Hepatic stellate cell (primary cell): ENCODE measurements around the gene SYTL2.

Experiments used
- DNase-seq: peaks from one replicate; pipeline ENCODE4 v3.0.0; 2011; ENCODE audit warnings: low spot score

Gene SYTL2

GRCh38 chr11:85758480-85759039, 52.4 kb downstream of the SYTL2 start:
- DNase-seq, result no peak

- no peak for DNase-seq
Measured at GRCh38 chr11:85758026-85758425, 52.9 kb downstream of the SYTL2 start.

GRCh38 chr11:85756401-85757200, 54.3 kb downstream of the SYTL2 start:
- no peak for DNase-seq

GRCh38 chr11:85755701-85756100, 55.2 kb downstream of the SYTL2 start:
- DNase-seq, result no peak

- DNase-seq, result no peak
Measured at GRCh38 chr11:85755285-85755684, 55.7 kb downstream of the SYTL2 start.

GRCh38 chr11:85752890-85753581, 57.9 kb downstream of the SYTL2 start:
- no peak for DNase-seq

GRCh38 chr11:85752201-85752889, 58.6 kb downstream of the SYTL2 start:
- no peak for DNase-seq

GRCh38 chr11:85751724-85752123, 59.2 kb downstream of the SYTL2 start:
- no peak for DNase-seq

- DNase-seq, result no peak
Measured at GRCh38 chr11:85750646-85751045, 60.3 kb downstream of the SYTL2 start.

GRCh38 chr11:85749884-85750283, 61.1 kb downstream of the SYTL2 start:
- no peak for DNase-seq

GRCh38 chr11:85749287-85749834, 61.6 kb downstream of the SYTL2 start:
- no peak for DNase-seq

- no peak for DNase-seq
Measured at GRCh38 chr11:85748455-85748891, 62.5 kb downstream of the SYTL2 start.

- DNase-seq, result no peak
Measured at GRCh38 chr11:85746670-85747069, 64.3 kb downstream of the SYTL2 start.

- DNase-seq, result no peak
Measured at GRCh38 chr11:85745626-85746025, 65.3 kb downstream of the SYTL2 start.

- DNase-seq, result no peak
Measured at GRCh38 chr11:85742873-85743275, 68.1 kb downstream of the SYTL2 start.

- no peak for DNase-seq
Measured at GRCh38 chr11:85742348-85742747, 68.6 kb downstream of the SYTL2 start.

- DNase-seq, result no peak
Measured at GRCh38 chr11:85740481-85741400, 70.2 kb downstream of the SYTL2 start.

- no peak for DNase-seq
Measured at GRCh38 chr11:85737738-85738137, 73.2 kb downstream of the SYTL2 start.

GRCh38 chr11:85735876-85736460, 75.0 kb downstream of the SYTL2 start:
- no peak for DNase-seq

- DNase-seq, result no peak
Measured at GRCh38 chr11:85732965-85733364, 78.0 kb downstream of the SYTL2 start.

- no peak for DNase-seq
Measured at GRCh38 chr11:85726381-85726780, 84.6 kb downstream of the SYTL2 start.
